Kidney (tissue), 14 donors: ENCODE measurements around the gene C1orf226. TPM values are rescaled to one million over a fixed set of nuclear protein-coding genes. Genes with fewer than 3 reads are reported as not detected.

Experiments
- DNase-seq, 5 donors: peaks; one replicate each; pipeline ENCODE4 v3.0.0-alpha.2; 2013 to 2020
- FAIRE-seq: peaks from 2 replicates; lab custom pipeline; 2012; peaks lifted over from hg19 to GRCh38; lab: Jason Lieb, UNC
- H3K27ac ChIP-seq, 2 donors: one replicate each; pipeline ENCODE4 v1.7.0; 2013; ENCODE audit warnings: low read depth in 2 of 2, low read length in 2 of 2, inconsistent platforms in 1 of 2
- H3K27me3 ChIP-seq: one replicate; pipeline ENCODE4 v1.7.1; 2013; ENCODE audit warnings: low read length, inconsistent platforms; ENCODE audit not compliant: control insufficient read depth, insufficient read depth
- H3K36me3 ChIP-seq, 3 donors: one replicate each; pipeline versions ENCODE4 v1.7.0 to v1.7.1; 2013; ENCODE audit warnings: low read length in 3 of 3, control low read depth in 1 of 3, inconsistent platforms in 1 of 3; ENCODE audit not compliant: insufficient read depth in 3 of 3, control insufficient read depth in 2 of 3
- H3K4me1 ChIP-seq, 3 donors: one replicate each; pipeline versions ENCODE4 v1.7.0 to v1.7.1; 2013; ENCODE audit warnings: low read length in 3 of 3, inconsistent platforms in 1 of 3, low read depth in 1 of 3; ENCODE audit not compliant: control insufficient read depth in 2 of 3, insufficient read depth in 2 of 3
- H3K4me3 ChIP-seq, 3 donors: one replicate each; pipeline versions ENCODE4 v1.7.0 to v1.8.1; 2013; ENCODE audit warnings: low read length in 3 of 3, control low read depth in 1 of 3, inconsistent platforms in 1 of 3
- H3K9ac ChIP-seq, 3 donors: one replicate each; pipeline versions ENCODE4 v1.7.0 to v1.7.1; 2013; ENCODE audit warnings: low read length in 3 of 3, control low read depth in 1 of 3, inconsistent platforms in 1 of 3
- H3K9me3 ChIP-seq, 3 donors: one replicate each; pipeline versions ENCODE4 v1.7.0 to v1.7.1; 2013; ENCODE audit warnings: low read length in 3 of 3, control low read depth in 1 of 3, inconsistent platforms in 1 of 3; ENCODE audit not compliant: control insufficient read depth in 2 of 3, insufficient read depth in 1 of 3
- intact Hi-C: fragments of 100-400 bp; cut with DNase I; formaldehyde crosslinking; loops from one replicate; pipeline ENCODE4 v1.11.1; 2022
- polyA plus RNA-seq: library from polyadenylated mRNA; stranded (reverse); fragments of 350-450 nt; fragmentation: Illumina TruSeq; extraction: RNeasy Lipid Tissue Mini Kit (QIAGEN cat#74804); gene quantifications from one replicate; pipeline ENCODE4 v1.2.3, GENCODE V29; 2014; ENCODE audit warnings: low read depth, low replicate concordance; ENCODE audit not compliant: insufficient read depth
- total RNA-seq: library from RNA; stranded (reverse); fragmentation: NEBNext Ultra II Directional; extraction: Animal tissue kit (Norgen Biotek cat#: 25700); gene quantifications from one replicate; pipeline ENCODE4 v1.2.1, GENCODE V29; 2021
- TF ChIP-seq, protein P1 (sequence below): IDR thresholded peaks from 3 replicates; pipeline ENCODE4 v1.5.1; 2012; ENCODE audit warnings: mild to moderate bottlenecking, moderate library complexity, borderline replicate concordance; ENCODE audit not compliant: insufficient read depth; ENCODE audit errors: extremely low read depth
- donor health status: control.
- donor health status: control.
- donor health status: control.
- donor health status: control.
- donor health status: control.
- donor health status: DM: yes; HTN: yes; CAD: no.
- donor health status: Normal renal cell carcinoma (clear cell type).

The C1orf226 gene
- total and polyA plus RNA-seq, 2 donors from 2014 or later = 4.9 to 15.2 TPM

DNA sequence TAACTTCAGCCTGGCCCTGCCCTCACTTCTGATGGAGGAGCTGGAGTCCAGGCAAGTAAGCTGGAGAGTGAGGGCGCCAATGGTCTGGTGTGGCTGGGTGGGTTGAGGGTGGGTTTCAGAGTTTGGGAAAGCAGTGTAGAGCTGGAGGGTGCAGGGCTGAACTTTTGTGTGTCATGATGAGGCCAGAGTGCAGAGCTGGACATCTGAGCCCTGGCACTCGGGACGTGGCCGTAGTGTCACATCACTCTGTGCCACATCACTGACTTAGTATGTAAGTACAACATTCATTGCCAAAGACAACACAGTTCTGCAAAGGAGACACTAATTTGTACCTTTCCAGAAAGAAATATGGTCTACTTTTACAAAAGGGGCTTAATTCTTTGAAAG, 20.7 kb upstream of the C1orf226 start:
- H3K27ac ChIP-seq = no peak overlapping the region
- DNase-seq (no peak), FAIRE-seq (no peak)
- peaks cover 0 to 3% (median 2%) of the 10 kb centered on the region in 3 donors for H3K36me3 ChIP-seq
- H3K4me1 ChIP-seq = peaks cover 0 to 4% (median 0%) of the 10 kb centered on the region in 3 donors
- H3K9me3 ChIP-seq = no peaks in the 10 kb centered on the region
- H3K4me3 ChIP-seq = no peak overlapping the region
- TF ChIP-seq, protein P1, sequence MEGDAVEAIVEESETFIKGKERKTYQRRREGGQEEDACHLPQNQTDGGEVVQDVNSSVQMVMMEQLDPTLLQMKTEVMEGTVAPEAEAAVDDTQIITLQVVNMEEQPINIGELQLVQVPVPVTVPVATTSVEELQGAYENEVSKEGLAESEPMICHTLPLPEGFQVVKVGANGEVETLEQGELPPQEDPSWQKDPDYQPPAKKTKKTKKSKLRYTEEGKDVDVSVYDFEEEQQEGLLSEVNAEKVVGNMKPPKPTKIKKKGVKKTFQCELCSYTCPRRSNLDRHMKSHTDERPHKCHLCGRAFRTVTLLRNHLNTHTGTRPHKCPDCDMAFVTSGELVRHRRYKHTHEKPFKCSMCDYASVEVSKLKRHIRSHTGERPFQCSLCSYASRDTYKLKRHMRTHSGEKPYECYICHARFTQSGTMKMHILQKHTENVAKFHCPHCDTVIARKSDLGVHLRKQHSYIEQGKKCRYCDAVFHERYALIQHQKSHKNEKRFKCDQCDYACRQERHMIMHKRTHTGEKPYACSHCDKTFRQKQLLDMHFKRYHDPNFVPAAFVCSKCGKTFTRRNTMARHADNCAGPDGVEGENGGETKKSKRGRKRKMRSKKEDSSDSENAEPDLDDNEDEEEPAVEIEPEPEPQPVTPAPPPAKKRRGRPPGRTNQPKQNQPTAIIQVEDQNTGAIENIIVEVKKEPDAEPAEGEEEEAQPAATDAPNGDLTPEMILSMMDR = no peak
- H3K9ac ChIP-seq = no peak overlapping the region
- intact Hi-C loops = no loop called here
- no peaks in the 10 kb centered on the region for H3K27me3 ChIP-seq

DNA sequence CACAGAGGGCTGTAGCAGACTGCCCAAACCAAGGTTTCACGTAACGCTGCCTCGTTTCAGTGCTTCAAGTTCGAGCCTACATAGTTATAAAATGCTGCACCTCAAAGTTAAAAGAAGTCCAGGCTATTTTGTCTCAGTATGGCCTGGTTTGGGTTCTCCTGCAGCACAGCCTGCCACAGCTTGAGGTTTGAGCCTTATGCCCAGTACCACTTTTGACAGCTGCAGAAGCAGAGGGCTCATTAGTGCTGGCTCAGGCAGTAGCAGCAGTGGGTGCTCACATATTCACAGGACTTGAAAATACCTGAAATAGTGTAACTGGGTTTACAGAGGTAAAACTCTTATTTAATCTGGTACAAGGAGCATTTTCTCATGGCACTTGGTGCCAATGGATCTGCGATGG, 20.2 kb upstream of the C1orf226 start:
- FAIRE-seq = no peak
- TF ChIP-seq, protein P1 = no peak
- H3K36me3 ChIP-seq = peaks cover 0 to 3% (median 2%) of the 10 kb centered on the region in 3 donors
- H3K4me1 ChIP-seq = peaks cover 0 to 4% (median 0%) of the 10 kb centered on the region in 3 donors
- no peak for DNase-seq
- intact Hi-C loops = no loop called here
- H3K4me3 ChIP-seq = no peak overlapping the region
- no peaks in the 10 kb centered on the region for H3K9me3 ChIP-seq
- H3K27me3 ChIP-seq = no peaks in the 10 kb centered on the region
- no peak overlapping the region for H3K9ac ChIP-seq
- H3K27ac ChIP-seq = no peak overlapping the region

DNA sequence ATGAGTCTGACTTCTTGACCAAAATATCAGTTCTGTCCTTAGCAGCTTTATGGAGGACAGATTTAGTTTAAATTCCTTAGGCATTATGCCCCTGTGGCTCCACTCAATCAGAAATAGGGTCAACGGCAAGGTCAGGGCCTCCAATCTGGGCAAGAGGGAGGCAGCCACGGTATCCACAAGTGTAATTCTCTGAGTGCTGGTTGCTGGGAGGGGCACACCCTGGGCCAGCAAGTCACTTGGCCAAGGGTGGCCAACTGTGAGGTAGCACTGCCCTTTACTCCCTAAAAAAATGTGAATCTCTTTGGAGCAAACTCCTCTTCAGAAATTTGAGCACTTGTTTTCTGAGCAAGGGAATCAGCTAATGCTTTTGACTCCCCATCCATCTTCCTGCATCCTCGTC, 17.7 kb upstream of the C1orf226 start:
- TF ChIP-seq, protein P1 = no peak
- Histone ChIP-seq H3K9ac (no peak overlapping the region), H3K36me3 (peaks cover 0 to 3% (median 2%) of the 10 kb centered on the region in 3 donors), H3K9me3 (no peaks in the 10 kb centered on the region), H3K27me3 (no peaks in the 10 kb centered on the region), H3K4me3 (no peak overlapping the region), H3K4me1 (peaks cover 0 to 4% (median 0%) of the 10 kb centered on the region in 3 donors), H3K27ac (no peak overlapping the region)
- no peak for FAIRE-seq
- no peak for DNase-seq
- intact Hi-C loops = no loop called here

DNA sequence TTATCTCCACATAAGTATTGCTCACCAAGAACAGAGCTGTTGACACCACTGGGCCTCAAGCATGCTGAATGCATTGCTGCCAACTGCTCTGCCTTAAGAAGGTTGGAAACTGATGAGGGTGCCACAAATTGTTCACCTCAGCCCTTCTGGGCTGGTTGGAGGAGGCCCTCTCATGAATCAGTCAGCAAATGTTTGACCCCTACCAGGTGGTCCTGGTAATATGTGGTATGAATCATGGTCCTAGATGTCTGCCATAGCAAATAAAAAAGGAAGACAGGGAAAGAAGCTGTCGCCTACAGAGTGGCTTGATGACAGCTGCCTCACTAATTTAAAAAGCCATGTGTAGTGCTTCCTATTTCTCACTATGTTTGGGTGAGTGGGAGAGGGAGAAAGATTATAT, 17.0 kb upstream of the C1orf226 start:
- no peak for FAIRE-seq
- TF ChIP-seq, protein P1 = no peak
- no peaks in the 10 kb centered on the region for H3K27me3 ChIP-seq

More for the DNA sequence above, 17.0 kb upstream of the C1orf226 start:
- DNase-seq = no peak
- no peak overlapping the region for H3K9ac ChIP-seq
- H3K4me3 ChIP-seq = no peak overlapping the region
- intact Hi-C loops = no loop called here
- peaks cover 0 to 2% (median 0%) of the 10 kb centered on the region in 3 donors for H3K4me1 ChIP-seq
- H3K9me3 ChIP-seq = no peaks in the 10 kb centered on the region
- H3K36me3 ChIP-seq = peaks cover 0 to 2% (median 0%) of the 10 kb centered on the region in 3 donors
- H3K27ac ChIP-seq = no peak overlapping the region
